H1 (cell line): ENCODE data around the gene MYCBPAP. TPM values are rescaled to one million over a fixed set of nuclear protein-coding genes. Genes with fewer than 3 reads are reported as not detected.

Source experiments
- CTCF ChIA-PET: fragments of 300-600 bp; sonication (Branson Sonifier 250); formaldehyde crosslinking; loops from one replicate; lab custom pipeline; 2021; ENCODE audit not compliant: partially characterized antibody; lab: Charles Lee
- POLR2A ChIA-PET: fragments of 300-600 bp; sonication (Branson Sonifier 250); formaldehyde crosslinking; loops from one replicate; lab custom pipeline; 2021; ENCODE audit warnings: inconsistent platforms; ENCODE audit not compliant: partially characterized antibody; lab: Charles Lee
- DNase-seq, 2 experiments: peaks; one replicate each; pipeline versions ENCODE4 v3.0.0 to v3.0.0-alpha.2; 2010 to 2022; ENCODE audit warnings: low spot score in 2 of 2, low read depth in 1 of 2, mixed read lengths in 1 of 2
- FAIRE-seq: peaks from 2 replicates; lab custom pipeline; 2011; peaks lifted over from hg19 to GRCh38; lab: Jason Lieb, UNC
- H2AFZ ChIP-seq: 2 replicates; pipeline ENCODE4 v1.8.1; 2012; ENCODE audit warnings: low read length, inconsistent platforms
- H2AK5ac ChIP-seq: 2 replicates; pipeline ENCODE4 v1.6.1; 2013; ENCODE audit warnings: low read depth, low read length
- H2BK120ac ChIP-seq: replicated peaks from 2 replicates; pipeline ENCODE3; 2013; ENCODE audit warnings: low read depth, low read length, inconsistent platforms
- H2BK12ac ChIP-seq: 2 replicates; pipeline ENCODE4 v1.6.1; 2013; ENCODE audit warnings: low read depth, low read length
- H2BK15ac ChIP-seq: 2 replicates; pipeline ENCODE4 v1.6.1; 2013; ENCODE audit warnings: low read length
- H2BK20ac ChIP-seq: 2 replicates; pipeline ENCODE4 v1.6.1; 2013; ENCODE audit warnings: low read length
- H2BK5ac ChIP-seq: 2 replicates; pipeline ENCODE4 v1.6.1; 2013; ENCODE audit warnings: low read depth, low read length
- H3K14ac ChIP-seq: 2 replicates; pipeline ENCODE4 v1.6.1; 2013; ENCODE audit warnings: inconsistent platforms; ENCODE audit not compliant: insufficient read length
- H3K18ac ChIP-seq: 2 replicates; pipeline ENCODE4 v1.6.1; 2013; ENCODE audit warnings: low read length; ENCODE audit errors: extremely low read depth
- H3K23ac ChIP-seq: 2 replicates; pipeline ENCODE4 v1.6.1; 2013; ENCODE audit warnings: inconsistent platforms; ENCODE audit not compliant: insufficient read length
- H3K23me2 ChIP-seq: 2 replicates; pipeline ENCODE4 v1.6.1; 2013; ENCODE audit warnings: low read depth, low read length
- H3K27ac ChIP-seq: 2 replicates; pipeline ENCODE4 v1.6.1; 2011; ENCODE audit warnings: low read depth, low read length, inconsistent platforms
- H3K27me3 ChIP-seq, 4 experiments: replicated peaks in 1 of 4; 1 replicate in 1 of 4; 2 replicates in 3 of 4; pipeline versions ENCODE4 v1.6.1 to v1.8.1; 2011 to 2013; ENCODE audit warnings: low read length in 3 of 4, mild to moderate bottlenecking in 3 of 4, inconsistent platforms in 2 of 4, mixed read lengths in 2 of 4, moderate library complexity in 1 of 4; ENCODE audit not compliant: control insufficient read depth in 3 of 4, insufficient read depth in 3 of 4; ENCODE audit errors: extremely low read depth in 1 of 4
- H3K36me3 ChIP-seq, 4 experiments: 2 replicates each; pipeline versions ENCODE4 v1.6.1 to v1.8.1; 2011 to 2013; ENCODE audit warnings: mild to moderate bottlenecking in 4 of 4, low read length in 3 of 4, moderate library complexity in 2 of 4, control low read depth in 1 of 4, inconsistent platforms in 1 of 4; ENCODE audit not compliant: insufficient read depth in 4 of 4, control insufficient read depth in 2 of 4
- H3K4ac ChIP-seq: replicated peaks from 2 replicates; pipeline ENCODE3; 2013; ENCODE audit warnings: low read length, low read depth, mixed read lengths, inconsistent platforms; ENCODE audit not compliant: insufficient read length
- H3K4me1 ChIP-seq, 4 experiments: replicated peaks in 1 of 4; 1 replicate in 1 of 4; 2 replicates in 3 of 4; pipeline versions ENCODE4 v1.6.1 to v1.8.1; 2011 to 2013; ENCODE audit warnings: low read length in 3 of 4, inconsistent platforms in 2 of 4, mixed read lengths in 1 of 4; ENCODE audit not compliant: insufficient read depth in 4 of 4, control insufficient read depth in 3 of 4
- H3K4me2 ChIP-seq, 2 experiments: 2 replicates each; pipeline versions ENCODE4 v1.6.1 to v1.8.1; 2011 to 2013; ENCODE audit warnings: low read depth in 2 of 2, low read length in 2 of 2, control low read depth in 1 of 2, inconsistent platforms in 1 of 2, mild to moderate bottlenecking in 1 of 2; ENCODE audit not compliant: insufficient read depth in 1 of 2
- H3K4me3 ChIP-seq, 4 experiments: fragments of 200-600, 300-600 bp in 1 of 4; sonication (generic), shearing (Covaris generic), sonication (Bioruptor Twin) in 1 of 4; 2 replicates each; pipeline versions ENCODE4 v1.5.1 to v1.8.1; 2011 to 2016; ENCODE audit warnings: low read length in 4 of 4, low read depth in 3 of 4, control low read depth in 2 of 4, inconsistent platforms in 2 of 4, mild to moderate bottlenecking in 2 of 4, mixed read lengths in 1 of 4, moderate library complexity in 1 of 4; ENCODE audit not compliant: insufficient read depth in 2 of 4; ENCODE audit errors: extremely low read depth in 1 of 4
- H3K56ac ChIP-seq: replicated peaks from 2 replicates; pipeline ENCODE3; 2013; ENCODE audit warnings: low read depth, mild to moderate bottlenecking, mixed read lengths, low read length, inconsistent platforms; ENCODE audit not compliant: insufficient read length
- H3K79me1 ChIP-seq: 2 replicates; pipeline ENCODE4 v1.6.1; 2013; ENCODE audit warnings: low read depth, low read length, control low read depth
- H3K79me2 ChIP-seq, 2 experiments: 2 replicates each; pipeline versions ENCODE4 v1.6.1 to v1.8.1; 2012 to 2013; ENCODE audit warnings: low read length in 2 of 2, mild to moderate bottlenecking in 2 of 2, inconsistent platforms in 1 of 2; ENCODE audit not compliant: insufficient read depth in 2 of 2, control insufficient read depth in 1 of 2
- H3K9ac ChIP-seq, 4 experiments: replicated peaks in 1 of 4; 1 replicate in 1 of 4; 2 replicates in 3 of 4; pipeline versions ENCODE4 v1.6.1 to v1.8.1; 2011 to 2013; ENCODE audit warnings: low read depth in 3 of 4, low read length in 3 of 4, control low read depth in 2 of 4, mild to moderate bottlenecking in 2 of 4, moderate library complexity in 2 of 4, inconsistent platforms in 1 of 4; ENCODE audit errors: extremely low read depth in 1 of 4
- H3K9me3 ChIP-seq, 2 experiments: 2 replicates each; pipeline versions ENCODE4 v1.6.1 to v1.8.1; 2012 to 2013; ENCODE audit warnings: mild to moderate bottlenecking in 2 of 2, moderate library complexity in 2 of 2, control low read depth in 1 of 2, inconsistent platforms in 1 of 2, low read depth in 1 of 2, low read length in 1 of 2, mixed read lengths in 1 of 2; ENCODE audit not compliant: insufficient read depth in 2 of 2
- H4K20me1 ChIP-seq, 2 experiments: replicated peaks in 1 of 2; 2 replicates each; pipeline versions ENCODE3 to v1.8.1; 2011 to 2013; ENCODE audit warnings: inconsistent platforms in 2 of 2, low read length in 2 of 2, mild to moderate bottlenecking in 1 of 2; ENCODE audit not compliant: insufficient read depth in 2 of 2, control insufficient read depth in 1 of 2
- H4K5ac ChIP-seq: 2 replicates; pipeline ENCODE4 v1.6.1; 2013; ENCODE audit warnings: low read length, low read depth, mixed read lengths, inconsistent platforms; ENCODE audit not compliant: insufficient read length
- H4K8ac ChIP-seq: 2 replicates; pipeline ENCODE4 v1.8.0; 2013; ENCODE audit warnings: mild to moderate bottlenecking, moderate library complexity, low read length, inconsistent platforms; ENCODE audit not compliant: insufficient read depth; ENCODE audit errors: extremely low read depth
- H4K91ac ChIP-seq: replicated peaks from 2 replicates; pipeline ENCODE3; 2013; ENCODE audit warnings: low read length, mixed read lengths, inconsistent platforms; ENCODE audit not compliant: insufficient read length
- EZH2 ChIP-seq: fragments of 200-600 bp; sonication (generic); IDR thresholded peaks from 2 replicates; pipeline ENCODE4 v1.7.1; 2012; ENCODE audit warnings: low read depth, mild to moderate bottlenecking, moderate library complexity, low read length, inconsistent platforms; ENCODE audit not compliant: severe bottlenecking
- KDM4A ChIP-seq: IDR thresholded peaks from one replicate; pipeline ENCODE4 v1.7.1; 2012; ENCODE audit warnings: low read depth, mild to moderate bottlenecking, moderate library complexity, low read length, inconsistent platforms; ENCODE audit not compliant: severe bottlenecking
- TAF7 ChIP-seq: optimal IDR thresholded peaks from 2 replicates; pipeline ENCODE3; 2011; ENCODE audit warnings: low read depth, mild to moderate bottlenecking, inconsistent platforms, low read length, moderate library complexity, borderline replicate concordance
- WGBS, 2 experiments: shearing (Covaris generic) in 1 of 2; methylation state at CpG; one replicate each; pipeline versions ENCODE4 v1.1.6 to v1.1.7; 2013 to 2015; ENCODE audit warnings: low lambda C conversion rate in 2 of 2, mixed read lengths in 2 of 2, inconsistent platforms in 1 of 2, low coverage in 1 of 2, missing lambda C conversion rate in 1 of 2; ENCODE audit not compliant: insufficient replicate concordance in 2 of 2, insufficient coverage in 1 of 2, insufficient read length in 1 of 2; ENCODE audit errors: extremely low coverage in 1 of 2, missing lambda C conversion rate in 1 of 2; 5-methylcytosine and 5-hydroxymethylcytosine counted together
- polyA plus RNA-seq, 7 experiments: library from polyadenylated mRNA; depleted of rRNA in 3 of 7; stranded (reverse) in 5 of 7; unstranded in 2 of 7; fragments of >200 nt in 5 of 7; fragments of 200-250 nt in 2 of 7; gene quantifications; 1 replicate in 5 of 7; 2 replicates in 1 of 7; 4 replicates in 1 of 7; pipeline versions ENCODE4 v1.2.1 to v1.2.3, GENCODE V29; 2011 to 2013; ENCODE audit warnings: missing spikeins in 2 of 7, mixed read lengths in 2 of 7
- total RNA-seq: library from RNA; stranded (reverse); fragmentation: NEBNext Ultra II Directional; extraction: Animal tissue kit (Norgen Biotek cat#: 25700); gene quantifications from 2 replicates; pipeline ENCODE4 v1.2.1, GENCODE V29; 2021

MYCBPAP gene
- total and polyA plus RNA-seq, 2 of the 8 experiments (the other 6 are each of a cell fraction or from before 2014, with no cell fraction given): 0.89 to 3.3 TPM

- no peaks in the 10 kb centered on the region for H3K36me3 ChIP-seq
- H4K8ac ChIP-seq: no peak overlapping the region
- no peak overlapping the region for H2BK20ac ChIP-seq
- H3K14ac ChIP-seq: no peak overlapping the region
- POLR2A ChIA-PET: interaction anchor here (1.0 to 2.4 kb wide), 2 partner anchors 10 to 100 kb away, joined by 3 to 10 read pairs; partner anchors contain the start of gene RSAD1
- DNase-seq (no peak), FAIRE-seq (no peak)
- no peak overlapping the region for H3K9ac ChIP-seq
- no peak overlapping the region for H2BK120ac ChIP-seq
- no peaks in the 10 kb centered on the region for H3K79me2 ChIP-seq
- TF ChIP-seq KDM4A: peak; percentile 26
- no peak for TF ChIP-seq TAF7
- peak; percentile 19 for TF ChIP-seq EZH2
- H3K23ac ChIP-seq: no peak overlapping the region
- no peak overlapping the region for H2AFZ ChIP-seq
- no peak overlapping the region for H3K18ac ChIP-seq
- H3K27me3 ChIP-seq: peaks cover 8 to 39% (median 27%) of the 10 kb centered on the region in 4 experiments; a peak in 6 of 7 replicates
- H3K9me3 ChIP-seq: no peaks in the 10 kb centered on the region
- CTCF ChIA-PET: interaction anchor here (0.9 to 8.8 kb wide), 3 partner anchors 72 to 157 kb away, joined by 4 to 49 read pairs (median 5); partner anchors contain the start of gene LRRC59
- no peak overlapping the region for H4K91ac ChIP-seq
- 4% methylated on average over 19 of the region's 37 CpGs; no CpG with 5 or more reads in 1 of the 2 experiments for WGBS, 2 experiments
- H4K20me1 ChIP-seq: peaks cover 0 to 9% of the 10 kb centered on the region in 2 experiments
- no peaks in the 10 kb centered on the region for H3K79me1 ChIP-seq
- H2BK12ac ChIP-seq: no peak overlapping the region
- H2BK15ac ChIP-seq: no peak overlapping the region
- H3K4me1 ChIP-seq: peaks cover 0 to 17% (median 7%) of the 10 kb centered on the region in 4 experiments; a peak in 6 of 7 replicates
- no peak overlapping the region for H2AK5ac ChIP-seq
- no peak overlapping the region for H2BK5ac ChIP-seq
- H3K27ac ChIP-seq: no peak overlapping the region
- no peak overlapping the region for H3K4ac ChIP-seq
- H3K23me2 ChIP-seq: peaks cover 7% of the 10 kb centered on the region; the same call in 1 of the 2 replicates
- peak overlapping the region; percentile 75 to 90 for H3K4me2 ChIP-seq
- H3K56ac ChIP-seq: no peak overlapping the region
- H3K4me3 ChIP-seq: peak overlapping the region; percentile 27 to 62 (median 35); a peak in 6 of 8 replicates
- no peak overlapping the region for H4K5ac ChIP-seq
These were observed 39.0 kb upstream of the MYCBPAP start for GRCh38 chr17:50469208-50469605.
